Fibroblast of lung (primary cell): ENCODE results near the gene SPHK1. TPM values are rescaled to one million over a fixed set of nuclear protein-coding genes. Genes with fewer than 3 reads are reported as not detected.

ENCODE experiments used
- DNase-seq, 2 donors: peaks; one replicate each; pipeline versions ENCODE4 v3.0.0 to v3.0.0-alpha.2; 2010; ENCODE audit warnings: low read depth in 2 of 2
- H2AFZ ChIP-seq: 2 replicates; pipeline ENCODE4 v1.5.1; 2012; ENCODE audit warnings: low read length, control low read depth, inconsistent platforms
- H3K27ac ChIP-seq: 2 replicates; pipeline ENCODE4 v1.5.1; 2011; ENCODE audit warnings: low read length, control low read depth; ENCODE audit not compliant: insufficient read depth
- H3K27me3 ChIP-seq: 2 replicates; pipeline ENCODE4 v1.5.1; 2011; ENCODE audit warnings: mild to moderate bottlenecking, low read length; ENCODE audit not compliant: control insufficient read depth, insufficient read depth
- H3K36me3 ChIP-seq: 2 replicates; pipeline ENCODE4 v1.5.1; 2011; ENCODE audit warnings: low read length; ENCODE audit not compliant: control insufficient read depth, insufficient read depth
- H3K4me1 ChIP-seq: 2 replicates; pipeline ENCODE4 v1.5.1; 2011; ENCODE audit warnings: low read length; ENCODE audit not compliant: control insufficient read depth, insufficient read depth; ENCODE audit errors: extremely low read depth
- H3K4me2 ChIP-seq: 2 replicates; pipeline ENCODE4 v1.5.1; 2011; ENCODE audit warnings: low read length, control low read depth; ENCODE audit not compliant: insufficient read depth; ENCODE audit errors: extremely low read depth
- H3K4me3 ChIP-seq, 4 experiments: fragments of 200-600 bp in 1 of 4; sonication (generic) in 1 of 4; replicated peaks in 1 of 4; 2 replicates each; pipeline ENCODE4 v1.5.1; 2011 to 2016; ENCODE audit warnings: low read length in 4 of 4, low read depth in 3 of 4, mild to moderate bottlenecking in 3 of 4, control low read depth in 2 of 4, inconsistent platforms in 1 of 4, mixed read lengths in 1 of 4; ENCODE audit not compliant: insufficient read depth in 1 of 4; ENCODE audit errors: control extremely low read depth in 1 of 4
- H3K79me2 ChIP-seq: 2 replicates; pipeline ENCODE4 v1.5.1; 2012; ENCODE audit warnings: mild to moderate bottlenecking, low read length, inconsistent platforms; ENCODE audit not compliant: control insufficient read depth, insufficient read depth
- H3K9ac ChIP-seq: 2 replicates; pipeline ENCODE4 v1.5.1; 2011; ENCODE audit warnings: mild to moderate bottlenecking, low read length, control low read depth; ENCODE audit not compliant: insufficient read depth
- H3K9me3 ChIP-seq: 2 replicates; pipeline ENCODE4 v1.5.1; 2012; ENCODE audit warnings: low read depth, low read length; ENCODE audit not compliant: control insufficient read depth, insufficient read depth
- H4K20me1 ChIP-seq: 2 replicates; pipeline ENCODE4 v1.5.1; 2011; ENCODE audit warnings: low read length; ENCODE audit not compliant: control insufficient read depth, insufficient read depth; ENCODE audit errors: extremely low read depth
- CTCF ChIP-seq, 2 donors: IDR thresholded peaks in 1 of 2; conservative IDR thresholded peaks in 1 of 2; 1 replicate in 1 of 2; 2 replicates in 1 of 2; pipeline ENCODE4 v1.5.1; 2011 to 2012; ENCODE audit warnings: low read length in 2 of 2, control low read depth in 1 of 2, inconsistent platforms in 1 of 2, low read depth in 1 of 2, mild to moderate bottlenecking in 1 of 2
- EZH2 ChIP-seq: IDR thresholded peaks from 2 replicates; pipeline ENCODE4 v1.5.1; 2012; ENCODE audit warnings: low read length, control low read depth, mild to moderate bottlenecking; ENCODE audit errors: missing control alignments
- polyA plus RNA-seq, 2 donors: library from polyadenylated mRNA; depleted of rRNA in 1 of 2; stranded (reverse) in 1 of 2; unstranded in 1 of 2; fragments of >200 nt; gene quantifications; 2 replicates each; pipeline ENCODE4 v1.2.1, GENCODE V29; 2011 to 2012; ENCODE audit warnings: missing spikeins in 1 of 2
- total RNA-seq: library from RNA; depleted of rRNA; stranded (reverse); fragments of >200 nt; gene quantifications from 2 replicates; pipeline ENCODE4 v1.2.1, GENCODE V29; 2014

The SPHK1 gene
- total and polyA plus RNA-seq, 2 donors (not counting 1 experiment from before 2014, with no cell fraction given): 5.0 to 9.4 TPM

GRCh38 chr17:76433693-76434092, 49.3 kb downstream of the SPHK1 start:
- no peak overlapping the region for H3K27ac ChIP-seq
- no peak overlapping the region for H2AFZ ChIP-seq
- peaks cover 3% of the 10 kb centered on the region for H4K20me1 ChIP-seq
- H3K79me2 ChIP-seq: peaks cover 8% of the 10 kb centered on the region
- H3K36me3 ChIP-seq: no peaks in the 10 kb centered on the region
- H3K9me3 ChIP-seq: no peaks in the 10 kb centered on the region
- H3K4me1 ChIP-seq: no peaks in the 10 kb centered on the region
- H3K9ac ChIP-seq: no peak overlapping the region
- H3K4me3 ChIP-seq: no peak overlapping the region
- H3K4me2 ChIP-seq: no peak overlapping the region
- no peaks in the 10 kb centered on the region for H3K27me3 ChIP-seq
- TF ChIP-seq CTCF (conservative IDR thresholded peaks at IDR 0.05 in 1 of 2, IDR thresholded peaks at IDR 0.05 in 1 of 2; ENCODE audit: low read depth in 1 of 2, low read length in 2 of 2) (no peak), EZH2 (no peak)
- no peak for DNase-seq

GRCh38 chr17:76434870-76435269, 50.5 kb downstream of the SPHK1 start:
- H3K36me3 ChIP-seq: no peaks in the 10 kb centered on the region
- no peaks in the 10 kb centered on the region for H3K27me3 ChIP-seq
- no peak overlapping the region for H3K27ac ChIP-seq
- no peak for DNase-seq
- TF ChIP-seq EZH2 (no peak), CTCF (conservative IDR thresholded peaks at IDR 0.05 in 1 of 2, IDR thresholded peaks at IDR 0.05 in 1 of 2; ENCODE audit: low read depth in 1 of 2, low read length in 2 of 2) (no peak)
- H3K9me3 ChIP-seq: no peaks in the 10 kb centered on the region
- peaks cover 3% of the 10 kb centered on the region for H4K20me1 ChIP-seq
- H3K4me3 ChIP-seq: no peak overlapping the region
- H2AFZ ChIP-seq: no peak overlapping the region
- no peaks in the 10 kb centered on the region for H3K4me1 ChIP-seq
- peaks cover 15% of the 10 kb centered on the region for H3K79me2 ChIP-seq
- no peak overlapping the region for H3K9ac ChIP-seq
- H3K4me2 ChIP-seq: no peak overlapping the region

GRCh38 chr17:76435751-76436150, 51.3 kb downstream of the SPHK1 start:
- Histone ChIP-seq H3K9ac (no peak overlapping the region), H3K27me3 (no peaks in the 10 kb centered on the region), H3K36me3 (no peaks in the 10 kb centered on the region), H4K20me1 (peaks cover 3% of the 10 kb centered on the region), H2AFZ (no peak overlapping the region), H3K79me2 (peaks cover 15% of the 10 kb centered on the region), H3K4me1 (no peaks in the 10 kb centered on the region), H3K4me3 (no peak overlapping the region), H3K9me3 (no peaks in the 10 kb centered on the region), H3K4me2 (no peak overlapping the region), H3K27ac (no peak overlapping the region)
- TF ChIP-seq EZH2: no peak
- no peak for TF ChIP-seq CTCF (conservative IDR thresholded peaks at IDR 0.05 in 1 of 2, IDR thresholded peaks at IDR 0.05 in 1 of 2; ENCODE audit: low read depth in 1 of 2, low read length in 2 of 2)
- DNase-seq: no peak

Other genes starting within 250 kb of the SPHK1 start
- gene FOXJ1, start 243.4 kb upstream of the SPHK1 start, total RNA-seq: not detected in 2 replicates
- gene FOXJ1, start 243.4 kb upstream of the SPHK1 start, polyA plus RNA-seq: not detected in 2 replicates
- gene RNF157, start 144.1 kb upstream of the SPHK1 start, total RNA-seq: 0.51 and 3.1 TPM in 2 replicates
- gene RNF157, start 144.1 kb upstream of the SPHK1 start, polyA plus RNA-seq: 2.0 and 7.7 TPM in 2 replicates
- 2.6 and 7.3 TPM in 2 replicates for gene UBALD2, start 119.3 kb upstream of the SPHK1 start, total RNA-seq
- gene UBALD2, start 119.3 kb upstream of the SPHK1 start, polyA plus RNA-seq: 4.1 and 9.4 TPM in 2 replicates
- gene QRICH2, start 76.3 kb upstream of the SPHK1 start, total RNA-seq: 4.3 and 4.6 TPM in 2 replicates
- gene QRICH2, start 76.3 kb upstream of the SPHK1 start, polyA plus RNA-seq: 0.26 and 0.42 TPM in 2 replicates
- gene PRPSAP1, start 30.7 kb upstream of the SPHK1 start, total RNA-seq: 32.7 and 59.8 TPM in 2 replicates
- 56.8 and 56.9 TPM in 2 replicates for gene PRPSAP1, start 30.7 kb upstream of the SPHK1 start, polyA plus RNA-seq
- 9.2 and 12.4 TPM in 2 replicates for gene UBE2O, start 68.5 kb downstream of the SPHK1 start, total RNA-seq
- 10.8 and 11.5 TPM in 2 replicates for gene UBE2O, start 68.5 kb downstream of the SPHK1 start, polyA plus RNA-seq
- gene AANAT, start 83.0 kb downstream of the SPHK1 start, total RNA-seq: not detected in 2 replicates
- gene AANAT, start 83.0 kb downstream of the SPHK1 start, polyA plus RNA-seq: not detected in 2 replicates
- 3.9 and 5.1 TPM in 2 replicates for gene RHBDF2, start 116.8 kb downstream of the SPHK1 start, total RNA-seq
- 0.94 and 1.7 TPM in 2 replicates for gene RHBDF2, start 116.8 kb downstream of the SPHK1 start, polyA plus RNA-seq
- gene CYGB, start 153.1 kb downstream of the SPHK1 start, total RNA-seq: 12.4 and 19.5 TPM in 2 replicates
- gene CYGB, start 153.1 kb downstream of the SPHK1 start, polyA plus RNA-seq: 9.1 and 10.0 TPM in 2 replicates
- 4.1 and 4.3 TPM in 2 replicates for gene PRCD, start 155.4 kb downstream of the SPHK1 start, total RNA-seq
- 0.72 and 0.89 TPM in 2 replicates for gene PRCD, start 155.4 kb downstream of the SPHK1 start, polyA plus RNA-seq
- gene ST6GALNAC2, start 201.3 kb downstream of the SPHK1 start, total RNA-seq: 0.83 and 1.0 TPM in 2 replicates
- gene ST6GALNAC2, start 201.3 kb downstream of the SPHK1 start, polyA plus RNA-seq: 0.42 and 1.3 TPM in 2 replicates